Measurements from ENCODE around the gene DNAJB5. TPM values are rescaled to one million over a fixed set of nuclear protein-coding genes. Genes with fewer than 3 reads are reported as not detected.

Gene DNAJB5
- polyA plus RNA-seq, 1 donor from 2014 or later, result 0.75 TPM

GRCh38 chr9:34990908-34991606, 1.5 kb downstream of the DNAJB5 start:
- peaks cover 5 to 26% (median 19%) of the 10 kb centered on the region in 3 donors for H3K4me1 Mint-ChIP-seq
- no peaks in the 10 kb centered on the region for H3K9me3 Mint-ChIP-seq
- peaks cover 1% of the 10 kb centered on the region for H3K36me3 Mint-ChIP-seq
- H3K4me3 Mint-ChIP-seq, result peak overlapping the region; percentile 72 to 94 (median 84)
- H3K27me3 Mint-ChIP-seq, result peaks cover 2% of the 10 kb centered on the region
- H3K27ac Mint-ChIP-seq, result peak overlapping the region in 2 of 3 donors; percentile 31 to 55

GRCh38 chr9:34991607-34992375, 2.2 kb downstream of the DNAJB5 start:
- peak overlapping the region in 1 of 3 donors; percentile 26 for H3K27ac Mint-ChIP-seq
- H3K36me3 Mint-ChIP-seq, result peaks cover 1% of the 10 kb centered on the region
- H3K4me1 Mint-ChIP-seq, result peaks cover 5 to 20% (median 14%) of the 10 kb centered on the region in 3 donors
- peaks cover 2% of the 10 kb centered on the region for H3K27me3 Mint-ChIP-seq
- H3K9me3 Mint-ChIP-seq, result no peaks in the 10 kb centered on the region
- H3K4me3 Mint-ChIP-seq, result peak overlapping the region in 2 of 4 donors; percentile 36 to 70

GRCh38 chr9:34992376-34992951, 2.9 kb downstream of the DNAJB5 start:
- Mint-ChIP-seq H3K27ac (no peak overlapping the region), H3K36me3 (peaks cover 1% of the 10 kb centered on the region), H3K4me1 (peaks cover 5 to 13% (median 9%) of the 10 kb centered on the region in 3 donors), H3K4me3 (peak overlapping the region in 2 of 4 donors; percentile 33 to 36), H3K27me3 (peaks cover 2% of the 10 kb centered on the region), H3K9me3 (no peaks in the 10 kb centered on the region)

- H3K4me3 Mint-ChIP-seq, result no peak overlapping the region
- no peak overlapping the region for H3K27ac Mint-ChIP-seq
- no peaks in the 10 kb centered on the region for H3K9me3 Mint-ChIP-seq
- peaks cover 5 to 11% (median 5%) of the 10 kb centered on the region in 3 donors for H3K4me1 Mint-ChIP-seq
- H3K36me3 Mint-ChIP-seq, result peaks cover 1% of the 10 kb centered on the region
- H3K27me3 Mint-ChIP-seq, result peaks cover 2% of the 10 kb centered on the region
Measured at GRCh38 chr9:34993502-34994259, 4.1 kb downstream of the DNAJB5 start.

- Mint-ChIP-seq H3K27ac (no peak overlapping the region), H3K4me3 (no peak overlapping the region), H3K9me3 (no peaks in the 10 kb centered on the region), H3K4me1 (peaks cover 2 to 9% (median 5%) of the 10 kb centered on the region in 3 donors), H3K27me3 (peaks cover 2% of the 10 kb centered on the region), H3K36me3 (peaks cover 1% of the 10 kb centered on the region)
Measured at GRCh38 chr9:34994260-34994899, 4.8 kb downstream of the DNAJB5 start.

- H3K27ac Mint-ChIP-seq, result no peak overlapping the region
- peaks cover 1% of the 10 kb centered on the region for H3K36me3 Mint-ChIP-seq
- H3K4me3 Mint-ChIP-seq, result no peak overlapping the region
- H3K4me1 Mint-ChIP-seq, result peaks cover 0 to 9% (median 5%) of the 10 kb centered on the region in 3 donors
- no peaks in the 10 kb centered on the region for H3K9me3 Mint-ChIP-seq
- peaks cover 2% of the 10 kb centered on the region for H3K27me3 Mint-ChIP-seq
Measured at GRCh38 chr9:34994900-34995669, 5.5 kb downstream of the DNAJB5 start.

- no peak overlapping the region for H3K4me3 Mint-ChIP-seq
- peaks cover 1% of the 10 kb centered on the region for H3K36me3 Mint-ChIP-seq
- no peaks in the 10 kb centered on the region for H3K27me3 Mint-ChIP-seq
- H3K4me1 Mint-ChIP-seq, result peaks cover 0 to 8% (median 5%) of the 10 kb centered on the region in 3 donors
- H3K27ac Mint-ChIP-seq, result no peak overlapping the region
- no peaks in the 10 kb centered on the region for H3K9me3 Mint-ChIP-seq
Measured at GRCh38 chr9:34995670-34996060, 6.1 kb downstream of the DNAJB5 start.

GRCh38 chr9:34996181-34996904, 6.8 kb downstream of the DNAJB5 start:
- Mint-ChIP-seq H3K36me3 (no peaks in the 10 kb centered on the region), H3K4me1 (peaks cover 0 to 3% (median 2%) of the 10 kb centered on the region in 3 donors), H3K9me3 (no peaks in the 10 kb centered on the region), H3K27ac (no peak overlapping the region), H3K27me3 (no peaks in the 10 kb centered on the region), H3K4me3 (no peak overlapping the region)

GRCh38 chr9:34996905-34997279, 7.3 kb downstream of the DNAJB5 start:
- no peak overlapping the region for H3K27ac Mint-ChIP-seq
- H3K27me3 Mint-ChIP-seq, result no peaks in the 10 kb centered on the region
- H3K4me1 Mint-ChIP-seq, result peaks cover 0 to 3% (median 2%) of the 10 kb centered on the region in 3 donors
- no peaks in the 10 kb centered on the region for H3K36me3 Mint-ChIP-seq
- no peaks in the 10 kb centered on the region for H3K9me3 Mint-ChIP-seq
- H3K4me3 Mint-ChIP-seq, result no peak overlapping the region

- Mint-ChIP-seq H3K4me3 (no peak overlapping the region), H3K27me3 (no peaks in the 10 kb centered on the region), H3K27ac (peak overlapping the region in 1 of 3 donors; percentile 82), H3K9me3 (no peaks in the 10 kb centered on the region), H3K36me3 (no peaks in the 10 kb centered on the region), H3K4me1 (peaks cover 0 to 3% (median 0%) of the 10 kb centered on the region in 3 donors)
Measured at GRCh38 chr9:34997379-34997781, 7.8 kb downstream of the DNAJB5 start.

GRCh38 chr9:34998266-34998665, 8.7 kb downstream of the DNAJB5 start:
- no peak overlapping the region for H3K4me3 Mint-ChIP-seq
- H3K4me1 Mint-ChIP-seq, result peaks cover 0 to 3% (median 0%) of the 10 kb centered on the region in 3 donors
- H3K9me3 Mint-ChIP-seq, result no peaks in the 10 kb centered on the region
- H3K36me3 Mint-ChIP-seq, result peaks cover 4% of the 10 kb centered on the region
- H3K27me3 Mint-ChIP-seq, result no peaks in the 10 kb centered on the region
- no peak overlapping the region for H3K27ac Mint-ChIP-seq

- H3K4me3 Mint-ChIP-seq, result no peak overlapping the region
- no peak overlapping the region for H3K27ac Mint-ChIP-seq
- peaks cover 4% of the 10 kb centered on the region for H3K36me3 Mint-ChIP-seq
- H3K27me3 Mint-ChIP-seq, result no peaks in the 10 kb centered on the region
- no peaks in the 10 kb centered on the region for H3K4me1 Mint-ChIP-seq
- no peaks in the 10 kb centered on the region for H3K9me3 Mint-ChIP-seq
Measured at GRCh38 chr9:34999576-34999975, 10.0 kb downstream of the DNAJB5 start.

- Mint-ChIP-seq H3K9me3 (no peaks in the 10 kb centered on the region), H3K36me3 (peaks cover 7% of the 10 kb centered on the region), H3K27me3 (no peaks in the 10 kb centered on the region), H3K27ac (no peak overlapping the region), H3K4me1 (no peaks in the 10 kb centered on the region), H3K4me3 (no peak overlapping the region)
Measured at GRCh38 chr9:35000535-35001284, 11.2 kb downstream of the DNAJB5 start.
